ENCODE results near the gene IFI16. TPM values are rescaled to one million over a fixed set of nuclear protein-coding genes. Genes with fewer than 3 reads are reported as not detected.

IFI16 gene
- total RNA-seq, 1 experiment from 2014 or later, result 0.98 TPM

DNA sequence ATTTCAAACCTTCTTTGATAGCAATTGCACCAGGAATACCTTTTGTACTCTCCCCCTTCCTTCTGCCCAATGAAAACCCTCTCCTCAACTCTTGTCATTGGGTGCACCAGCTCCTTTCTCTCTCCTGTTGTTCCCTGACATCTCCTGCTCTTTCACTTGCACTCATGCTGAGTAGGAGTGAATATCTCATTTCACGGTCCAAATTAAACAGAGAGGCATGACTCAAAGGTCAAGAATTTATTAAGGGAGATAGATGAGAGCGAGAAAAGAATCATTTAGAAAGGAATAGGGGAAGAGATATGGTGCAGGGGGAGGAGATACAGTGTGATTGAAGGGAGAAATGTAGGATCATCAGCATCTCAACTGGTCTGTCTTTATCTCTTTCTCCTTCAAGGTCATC is 44.7 kb downstream of the IFI16 start:
- no peaks in the 10 kb centered on the region for H3K79me2 ChIP-seq (ENCODE audit: low read length)
- DNase-seq, result no peak
- ATAC-seq, result peak; percentile 64
- H2AFZ ChIP-seq (ENCODE audit: low read length), result no peak overlapping the region
- POLR2A ChIA-PET (ENCODE audit: unreplicated experiment), result no interaction called here
- no peak overlapping the region for H3K9ac ChIP-seq (ENCODE audit: low read length)
- no peaks in the 10 kb centered on the region for H3K9me3 ChIP-seq (ENCODE audit: low read length)
- no peaks in the 10 kb centered on the region for H3F3A ChIP-seq (ENCODE audit: low read length, unreplicated experiment)
- H3K4me1 ChIP-seq (ENCODE audit: insufficient read depth, low read length), result no peaks in the 10 kb centered on the region
- no peaks in the 10 kb centered on the region for H3K9me2 ChIP-seq (replicated peaks; ENCODE audit: low read length)
- peaks cover 4% of the 10 kb centered on the region; the same call in 1 of the 2 replicates for H3K27me3 ChIP-seq (ENCODE audit: low read length)
- CTCF ChIA-PET, result no interaction called here
- H3K4me2 ChIP-seq (ENCODE audit: low read length), result no peak overlapping the region
- H4K20me1 ChIP-seq (ENCODE audit: low read length), result no peaks in the 10 kb centered on the region
- H3K36me3 ChIP-seq (ENCODE audit: low read depth, low read length), result no peaks in the 10 kb centered on the region
- TF ChIP-seq, protein P1, sequence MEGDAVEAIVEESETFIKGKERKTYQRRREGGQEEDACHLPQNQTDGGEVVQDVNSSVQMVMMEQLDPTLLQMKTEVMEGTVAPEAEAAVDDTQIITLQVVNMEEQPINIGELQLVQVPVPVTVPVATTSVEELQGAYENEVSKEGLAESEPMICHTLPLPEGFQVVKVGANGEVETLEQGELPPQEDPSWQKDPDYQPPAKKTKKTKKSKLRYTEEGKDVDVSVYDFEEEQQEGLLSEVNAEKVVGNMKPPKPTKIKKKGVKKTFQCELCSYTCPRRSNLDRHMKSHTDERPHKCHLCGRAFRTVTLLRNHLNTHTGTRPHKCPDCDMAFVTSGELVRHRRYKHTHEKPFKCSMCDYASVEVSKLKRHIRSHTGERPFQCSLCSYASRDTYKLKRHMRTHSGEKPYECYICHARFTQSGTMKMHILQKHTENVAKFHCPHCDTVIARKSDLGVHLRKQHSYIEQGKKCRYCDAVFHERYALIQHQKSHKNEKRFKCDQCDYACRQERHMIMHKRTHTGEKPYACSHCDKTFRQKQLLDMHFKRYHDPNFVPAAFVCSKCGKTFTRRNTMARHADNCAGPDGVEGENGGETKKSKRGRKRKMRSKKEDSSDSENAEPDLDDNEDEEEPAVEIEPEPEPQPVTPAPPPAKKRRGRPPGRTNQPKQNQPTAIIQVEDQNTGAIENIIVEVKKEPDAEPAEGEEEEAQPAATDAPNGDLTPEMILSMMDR (conservative IDR thresholded peaks at IDR 0.05; ENCODE audit: low read depth, low read length), result no peak
- TF ChIP-seq EZH2phosphoT487 (IDR thresholded peaks at IDR 0.05; ENCODE audit: borderline replicate concordance, low read length), result no peak
- no peak for TF ChIP-seq EZH2 (IDR thresholded peaks at IDR 0.05; ENCODE audit: low read length, unreplicated experiment)
- BruUV-seq (replicated peaks), result no TSS peak
- intact Hi-C loops (cut with micrococcal nuclease), result loop anchor here (2.0 kb wide), 1 partner anchor 54 kb away; no protein-coding TSS in a partner anchor
- no peak overlapping the region for H3K4me3 ChIP-seq (ENCODE audit: low read length)
- no peak overlapping the region for H3K27ac ChIP-seq (ENCODE audit: low read length)

DNA sequence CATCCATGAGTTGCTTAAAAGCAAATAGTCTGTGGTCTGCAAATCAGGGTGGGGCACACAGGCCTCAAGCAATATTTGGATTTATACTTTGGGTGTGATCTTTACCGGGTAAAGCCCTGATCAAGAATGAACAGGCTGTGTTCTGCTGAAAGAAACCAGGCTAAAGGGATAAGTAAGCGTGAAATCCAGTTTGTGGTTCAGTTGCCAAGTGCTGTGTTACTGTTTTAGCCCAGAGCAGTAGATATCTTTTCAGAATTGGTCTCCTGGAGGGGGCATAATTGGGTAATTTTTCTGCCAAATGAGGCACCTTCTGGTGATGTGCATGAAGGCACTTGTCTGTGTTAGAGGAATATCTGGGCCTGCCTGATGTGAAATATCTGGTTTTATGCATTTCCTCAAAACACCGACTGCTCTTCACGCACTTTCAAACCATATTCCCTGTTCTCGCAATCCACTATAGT is 45.5 kb downstream of the IFI16 start:
- H3K4me2 ChIP-seq (ENCODE audit: low read length), result no peak overlapping the region
- H3K4me3 ChIP-seq (ENCODE audit: low read length), result no peak overlapping the region
- no peaks in the 10 kb centered on the region for H4K20me1 ChIP-seq (ENCODE audit: low read length)
- ATAC-seq (peak; percentile 79), DNase-seq (no peak)
- no peaks in the 10 kb centered on the region for H3K4me1 ChIP-seq (ENCODE audit: insufficient read depth, low read length)
- H3K27me3 ChIP-seq (ENCODE audit: low read length), result peaks cover 11% of the 10 kb centered on the region; the same call in 1 of the 2 replicates
- TF ChIP-seq, protein P1 (conservative IDR thresholded peaks at IDR 0.05; ENCODE audit: low read depth, low read length), result no peak
- TF ChIP-seq EZH2phosphoT487 (IDR thresholded peaks at IDR 0.05; ENCODE audit: borderline replicate concordance, low read length), result no peak
- no peak for TF ChIP-seq EZH2 (IDR thresholded peaks at IDR 0.05; ENCODE audit: low read length, unreplicated experiment)
- H3K79me2 ChIP-seq (ENCODE audit: low read length), result no peaks in the 10 kb centered on the region
- intact Hi-C loops (cut with micrococcal nuclease), result loop anchor here (2.0 to 5.0 kb wide), 2 partner anchors 43 to 54 kb away; no protein-coding TSS in a partner anchor
- H3K9me3 ChIP-seq (ENCODE audit: low read length), result no peaks in the 10 kb centered on the region
- no peak overlapping the region for H3K27ac ChIP-seq (ENCODE audit: low read length)
- no peaks in the 10 kb centered on the region for H3F3A ChIP-seq (ENCODE audit: low read length, unreplicated experiment)
- H3K36me3 ChIP-seq (ENCODE audit: low read depth, low read length), result no peaks in the 10 kb centered on the region
- no TSS peak for BruUV-seq (replicated peaks)
- no peaks in the 10 kb centered on the region for H3K9me2 ChIP-seq (replicated peaks; ENCODE audit: low read length)
- ChIA-PET POLR2A (ENCODE audit: unreplicated experiment) (no interaction called here), CTCF (no interaction called here)
- H2AFZ ChIP-seq (ENCODE audit: low read length), result no peak overlapping the region
- no peak overlapping the region for H3K9ac ChIP-seq (ENCODE audit: low read length)

DNA sequence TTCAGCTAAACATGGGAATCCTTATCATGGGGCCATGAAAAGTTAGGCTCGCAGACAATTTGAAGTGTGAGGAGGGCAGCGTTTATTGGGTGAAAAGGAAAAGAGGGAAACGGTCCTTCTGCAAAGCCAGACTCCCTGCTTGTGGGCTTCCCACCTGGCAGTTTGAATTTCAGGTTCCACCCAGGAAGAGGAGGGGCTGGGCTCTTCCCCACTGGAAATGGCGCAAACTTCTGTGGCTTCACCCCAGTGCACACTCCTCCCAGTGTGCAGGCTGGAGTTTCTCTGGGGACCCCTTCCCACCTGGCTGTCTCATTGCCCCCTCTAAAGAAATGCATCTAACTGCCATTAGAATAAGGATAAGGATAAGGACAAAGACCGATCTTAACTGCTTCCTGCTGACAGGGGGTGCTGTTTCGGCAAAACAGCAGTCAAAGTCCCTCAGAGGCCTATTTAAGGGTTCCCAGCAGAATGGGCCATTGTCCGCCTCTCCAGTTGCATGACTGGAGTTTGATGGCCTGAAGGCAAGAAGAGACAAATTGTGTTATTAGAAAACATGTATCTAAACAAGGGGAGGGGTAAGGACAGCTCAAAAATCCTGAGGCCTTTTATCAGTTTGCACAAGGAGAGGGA is 46.5 kb downstream of the IFI16 start:
- POLR2A ChIA-PET (ENCODE audit: unreplicated experiment), result interaction anchor here (0.7 kb wide), 1 partner anchor 16 kb away, joined by 4 read pairs; no protein-coding TSS in a partner anchor
- H3K4me1 ChIP-seq (ENCODE audit: insufficient read depth, low read length), result no peaks in the 10 kb centered on the region
- H3K9me3 ChIP-seq (ENCODE audit: low read length), result no peaks in the 10 kb centered on the region
- no peak overlapping the region for H3K4me2 ChIP-seq (ENCODE audit: low read length)
- DNase-seq (no peak), ATAC-seq (no peak)
- H4K20me1 ChIP-seq (ENCODE audit: low read length), result no peaks in the 10 kb centered on the region
- H3K27me3 ChIP-seq (ENCODE audit: low read length), result peaks cover 19% of the 10 kb centered on the region; the same call in 1 of the 2 replicates
- H3K79me2 ChIP-seq (ENCODE audit: low read length), result no peaks in the 10 kb centered on the region
- CTCF ChIA-PET, result no interaction called here
- no peaks in the 10 kb centered on the region for H3K9me2 ChIP-seq (replicated peaks; ENCODE audit: low read length)
- H3K4me3 ChIP-seq (ENCODE audit: low read length), result no peak overlapping the region
- H3K27ac ChIP-seq (ENCODE audit: low read length), result no peak overlapping the region
- TSS peak; percentile 21 for BruUV-seq (replicated peaks)
- TF ChIP-seq, protein P1 (conservative IDR thresholded peaks at IDR 0.05; ENCODE audit: low read depth, low read length), result no peak; the same call in 1 of the 2 replicates
- no peak for TF ChIP-seq EZH2phosphoT487 (IDR thresholded peaks at IDR 0.05; ENCODE audit: borderline replicate concordance, low read length)
- no peak for TF ChIP-seq EZH2 (IDR thresholded peaks at IDR 0.05; ENCODE audit: low read length, unreplicated experiment)
- H2AFZ ChIP-seq (ENCODE audit: low read length), result no peak overlapping the region
- H3K9ac ChIP-seq (ENCODE audit: low read length), result no peak overlapping the region
- intact Hi-C loops (cut with micrococcal nuclease), result loop anchor here (5.0 kb wide), 1 partner anchor 44 kb away; no protein-coding TSS in a partner anchor
- no peaks in the 10 kb centered on the region for H3F3A ChIP-seq (ENCODE audit: low read length, unreplicated experiment)
- no peaks in the 10 kb centered on the region for H3K36me3 ChIP-seq (ENCODE audit: low read depth, low read length)
